GM19395 (cell line): Measurements from ENCODE around the gene ABITRAM.
A peak's percentile ranks its signal among the peaks of the same experiment; 100 is the strongest.
"Not testable (repeated sequence)": the region's sequence is repeated elsewhere in the genome, so short reads cannot be mapped to it uniquely, and the experiment has no call there.

Experiments used
- ATAC-seq: cut with Tn5 transposase; IDR thresholded peaks from one replicate; pipeline ENCODE4 v1.9.1; 2021; ENCODE audit warnings: mild to moderate bottlenecking, moderate library complexity; ENCODE audit not compliant: unreplicated experiment

ABITRAM gene, protein sequence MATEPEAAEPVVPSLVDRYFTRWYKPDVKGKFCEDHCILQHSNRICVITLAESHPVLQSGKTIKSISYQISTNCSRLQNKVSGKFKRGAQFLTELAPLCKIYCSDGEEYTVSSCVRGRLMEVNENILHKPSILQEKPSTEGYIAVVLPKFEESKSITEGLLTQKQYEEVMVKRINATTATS

DNA sequence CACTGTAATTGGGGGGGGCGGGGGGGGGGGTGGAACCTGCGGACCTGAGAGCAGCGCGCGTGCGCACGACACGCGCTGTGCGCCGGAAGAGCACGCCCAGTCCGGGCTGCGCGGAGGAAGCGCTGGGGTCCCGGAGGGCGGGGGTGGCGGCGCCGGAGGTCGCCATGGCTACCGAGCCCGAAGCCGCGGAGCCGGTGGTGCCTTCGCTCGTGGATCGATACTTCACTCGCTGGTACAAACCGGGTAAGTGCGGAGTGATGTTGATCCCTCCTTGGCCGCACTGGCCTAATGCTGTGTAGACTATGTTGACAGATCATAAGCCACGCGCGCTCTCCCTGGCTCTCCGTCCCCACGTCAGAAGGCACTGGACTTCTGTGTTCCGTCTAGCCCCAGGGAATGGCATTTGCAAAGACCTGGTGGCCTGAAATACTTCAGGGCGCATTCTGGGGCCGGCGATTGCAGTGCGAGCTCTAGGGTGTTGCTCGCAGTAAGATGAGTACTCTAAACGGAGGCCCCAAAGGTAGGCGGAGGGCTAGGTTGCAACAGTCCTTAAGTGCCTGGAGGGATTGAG, at the start of gene ABITRAM:
TSS of gene ABITRAM (plus strand) at position 78 of the 571 bp plus-strand sequence. CDS start at position 165, 87 bp downstream.
- peak; percentile 76 for ATAC-seq

DNA sequence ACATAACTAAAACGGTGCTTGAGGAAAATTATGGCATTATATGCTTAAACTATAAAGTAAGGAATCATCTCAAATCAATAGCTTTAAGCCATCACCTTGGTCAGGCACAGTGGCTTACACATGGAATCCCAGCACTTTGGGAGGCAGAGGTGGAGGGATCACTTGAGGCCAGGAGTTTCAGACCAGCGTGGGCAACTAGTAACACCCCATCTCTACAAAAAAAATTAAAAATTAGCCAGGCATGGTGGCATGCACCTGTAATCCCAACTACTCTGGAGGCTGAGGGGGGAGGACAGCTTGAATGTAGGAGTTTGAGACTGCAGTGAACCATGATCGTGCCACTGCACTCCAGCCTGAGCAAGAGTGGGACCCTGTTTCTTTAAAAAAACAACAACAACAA, 49.5 kb upstream of the ABITRAM start:
- no peak for ATAC-seq

DNA sequence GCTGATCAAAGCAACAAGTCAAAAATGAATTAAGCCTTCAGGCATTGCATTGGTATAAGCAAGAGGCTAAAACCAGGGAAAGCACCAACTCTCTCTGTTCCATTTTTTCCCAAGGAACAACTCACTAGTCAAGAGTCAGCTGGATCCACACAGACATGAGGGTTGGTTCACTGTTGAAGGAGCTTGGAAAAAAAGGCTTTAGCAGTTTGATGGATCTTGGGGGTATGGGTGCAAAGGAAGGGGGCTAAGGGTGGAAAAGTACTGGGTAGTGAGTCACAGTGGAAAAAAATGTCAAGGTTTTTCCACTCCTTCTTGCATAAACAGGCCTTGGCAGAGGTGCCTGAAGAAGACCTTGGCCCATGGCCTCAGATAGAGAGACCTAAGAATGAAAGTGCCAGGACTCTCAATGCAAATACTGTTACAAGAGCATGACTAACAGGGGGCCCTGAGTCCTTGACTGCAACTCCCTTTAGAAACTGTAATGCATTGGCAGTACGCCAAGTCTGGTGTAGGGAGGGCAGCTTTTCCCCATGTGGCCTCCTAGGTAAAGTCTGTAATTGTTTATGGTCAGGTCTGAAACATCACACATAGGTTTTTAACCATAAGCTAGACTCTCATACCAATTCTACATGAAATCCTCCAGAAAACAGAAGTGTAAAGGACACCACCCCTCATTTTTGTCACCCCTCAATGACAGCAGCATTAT, 48.4 kb upstream of the ABITRAM start:
- peak; percentile 98 for ATAC-seq

DNA sequence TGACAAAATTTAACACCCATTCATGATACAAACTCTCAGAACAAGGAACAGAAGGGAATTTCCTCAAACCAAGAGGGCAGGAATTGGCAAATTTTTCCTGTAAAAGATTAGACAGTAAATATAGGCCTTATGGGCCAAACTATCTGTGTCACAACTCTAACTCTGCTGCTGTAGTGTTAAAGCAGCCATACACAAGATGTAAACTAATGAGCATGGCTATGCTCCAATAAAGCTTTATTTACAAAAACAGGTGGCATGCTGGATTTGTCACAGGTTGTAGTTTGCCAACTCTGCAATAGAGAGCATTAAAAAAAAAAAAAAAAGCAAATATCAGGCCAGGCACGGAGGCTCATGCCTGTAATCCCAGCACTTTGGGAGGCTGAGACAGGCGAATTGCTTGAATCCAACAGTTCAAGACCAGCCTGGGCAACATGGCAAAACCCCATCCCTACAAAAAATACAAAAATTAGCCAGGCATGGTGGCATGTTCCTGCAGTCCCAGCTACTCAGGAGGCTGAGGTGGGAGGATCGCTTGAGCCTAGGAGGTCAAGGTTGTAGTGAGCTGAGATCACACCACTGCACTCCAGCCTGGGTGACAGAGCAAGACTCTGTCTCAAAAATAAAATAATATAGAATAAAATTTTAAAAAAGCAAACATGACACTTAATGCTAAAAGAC, 47.5 kb upstream of the ABITRAM start:
- ATAC-seq: not testable (repeated sequence)

DNA sequence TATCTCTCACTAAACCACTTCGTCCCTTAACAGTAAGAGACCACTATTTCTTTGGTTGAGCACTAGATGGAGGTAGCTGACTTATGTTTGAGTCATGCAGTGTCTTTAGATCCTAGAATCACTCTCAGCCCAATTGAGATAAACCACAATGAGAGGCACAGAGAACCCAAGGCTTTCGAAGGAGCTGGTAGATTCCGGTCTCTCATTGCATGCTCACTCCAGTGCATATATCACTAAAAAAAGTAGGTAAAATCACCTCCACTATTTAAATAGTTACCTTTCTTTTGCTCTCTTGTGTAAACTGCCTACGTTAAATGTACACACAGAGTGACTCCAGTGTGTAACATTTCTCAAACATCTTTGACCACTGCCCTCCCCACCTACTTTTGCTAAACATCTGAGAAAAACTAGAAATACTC, 44.5 kb upstream of the ABITRAM start:
- no peak for ATAC-seq

DNA sequence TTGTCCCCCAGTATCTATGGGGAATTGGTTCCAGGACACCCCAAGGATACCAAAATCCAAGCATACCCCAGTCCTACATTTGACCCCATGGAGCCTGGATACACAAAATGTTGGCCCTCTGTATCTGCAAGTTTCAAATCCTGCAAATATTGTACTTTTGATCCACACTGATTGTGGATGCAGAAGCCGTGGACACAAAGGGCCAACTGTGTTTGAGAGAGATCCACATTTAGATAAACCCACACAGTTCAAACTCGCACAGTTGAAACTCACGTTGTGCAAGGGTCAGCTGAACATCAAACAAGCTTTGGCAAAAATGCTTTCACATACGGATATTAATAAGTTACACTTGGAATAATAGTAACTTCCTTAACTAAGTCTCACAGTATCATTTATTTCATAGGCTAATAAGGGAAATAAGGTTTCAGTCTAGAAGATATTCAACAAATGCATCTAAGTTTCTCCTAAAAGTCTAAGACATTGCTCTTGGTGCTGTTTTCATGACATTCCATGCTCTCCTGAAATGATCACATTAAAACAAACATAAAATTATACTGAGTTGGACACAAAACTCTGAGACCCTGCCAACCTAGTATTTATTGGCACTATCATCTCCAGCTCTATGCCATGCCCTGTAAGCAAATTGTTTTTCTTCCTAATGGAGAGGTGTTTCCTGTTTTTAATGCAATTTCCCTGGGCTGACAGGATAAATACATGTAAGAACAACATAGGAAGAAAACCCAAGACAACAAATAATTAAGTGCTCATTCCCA, 39.8 kb upstream of the ABITRAM start:
- ATAC-seq: no peak

DNA sequence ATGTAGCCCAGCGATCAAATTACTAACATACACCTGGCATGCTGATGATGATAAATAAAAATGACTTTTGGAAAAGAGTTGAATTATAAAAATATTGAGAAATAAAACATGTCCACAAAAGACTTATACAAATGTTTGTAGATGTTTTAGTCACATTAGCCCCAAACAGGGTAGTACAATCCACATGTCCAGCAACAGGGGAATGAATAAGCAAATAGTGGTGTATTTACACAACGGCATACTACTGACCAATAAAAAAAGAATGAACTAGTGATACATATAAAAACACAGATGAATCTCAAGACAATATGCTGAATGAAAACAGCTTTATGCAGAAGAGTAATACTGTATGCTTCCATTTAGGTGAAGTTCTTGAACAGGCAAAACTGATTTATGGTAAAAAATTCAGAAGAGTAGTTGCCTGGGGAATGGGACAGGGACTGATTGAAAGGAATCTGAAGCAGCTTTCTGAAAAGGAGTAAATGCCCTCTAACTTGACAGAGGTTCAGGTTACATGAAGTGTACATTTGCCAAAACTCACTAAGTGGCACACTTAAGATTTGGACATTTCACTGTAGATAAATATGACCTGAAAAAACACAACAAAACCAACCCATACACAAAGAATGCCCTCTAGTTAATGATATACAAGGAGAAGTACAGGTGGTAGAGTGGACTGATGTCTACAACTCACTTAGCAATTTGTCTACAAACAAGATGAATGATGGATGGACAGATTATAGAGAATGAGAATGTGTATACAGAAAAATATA, 36.7 kb upstream of the ABITRAM start:
- no peak for ATAC-seq

DNA sequence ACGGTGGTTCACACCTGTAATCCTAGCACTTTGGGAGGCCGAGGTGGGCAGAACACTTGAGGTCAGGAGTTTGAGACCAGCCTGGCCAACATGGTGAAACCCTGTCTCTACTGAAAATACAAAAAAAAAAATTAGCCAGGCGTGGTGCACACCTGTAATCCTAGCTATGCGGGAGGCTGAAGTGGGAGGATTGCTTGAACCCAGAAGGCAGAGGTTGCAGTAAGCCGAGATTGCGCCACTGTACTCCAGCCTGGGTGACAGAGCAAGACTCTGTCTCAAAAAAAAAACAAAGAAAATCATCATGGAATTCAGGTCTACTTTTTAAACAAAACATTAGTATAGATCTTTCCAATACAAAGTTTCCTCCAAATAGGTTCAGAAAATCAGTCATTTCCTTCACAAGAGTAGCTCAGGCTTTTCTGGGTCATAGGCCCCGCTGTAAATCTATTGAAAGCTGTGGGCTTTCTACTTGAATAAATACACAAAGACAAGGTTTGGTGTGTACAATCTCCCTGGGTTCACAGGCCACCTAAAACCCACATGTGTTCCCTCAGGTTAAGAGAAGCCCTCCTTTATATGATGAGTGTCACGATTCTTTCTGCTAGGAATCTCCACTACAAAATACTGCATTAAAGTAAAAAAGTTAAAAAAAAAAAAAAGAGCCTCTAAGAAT, 35.0 kb upstream of the ABITRAM start:
- ATAC-seq: not testable (repeated sequence)

DNA sequence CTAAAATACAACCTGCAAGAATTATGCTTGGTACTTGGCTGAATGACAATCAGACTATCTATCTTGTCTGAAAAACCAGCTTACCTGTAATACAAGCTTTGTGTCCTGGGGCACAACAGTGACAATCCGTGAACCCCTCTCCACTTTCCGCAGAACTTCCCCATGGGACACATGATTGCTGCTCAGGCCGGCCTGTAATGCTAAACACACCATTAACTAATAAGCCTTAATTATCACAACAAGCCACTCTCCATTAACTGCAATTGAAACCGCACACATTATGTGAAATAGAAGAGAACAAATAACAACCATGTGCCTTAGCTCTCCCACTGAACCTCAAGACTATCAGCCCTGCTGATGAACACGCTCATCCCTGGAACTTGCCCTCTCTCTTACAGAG, 34.0 kb upstream of the ABITRAM start:
- ATAC-seq: no peak

DNA sequence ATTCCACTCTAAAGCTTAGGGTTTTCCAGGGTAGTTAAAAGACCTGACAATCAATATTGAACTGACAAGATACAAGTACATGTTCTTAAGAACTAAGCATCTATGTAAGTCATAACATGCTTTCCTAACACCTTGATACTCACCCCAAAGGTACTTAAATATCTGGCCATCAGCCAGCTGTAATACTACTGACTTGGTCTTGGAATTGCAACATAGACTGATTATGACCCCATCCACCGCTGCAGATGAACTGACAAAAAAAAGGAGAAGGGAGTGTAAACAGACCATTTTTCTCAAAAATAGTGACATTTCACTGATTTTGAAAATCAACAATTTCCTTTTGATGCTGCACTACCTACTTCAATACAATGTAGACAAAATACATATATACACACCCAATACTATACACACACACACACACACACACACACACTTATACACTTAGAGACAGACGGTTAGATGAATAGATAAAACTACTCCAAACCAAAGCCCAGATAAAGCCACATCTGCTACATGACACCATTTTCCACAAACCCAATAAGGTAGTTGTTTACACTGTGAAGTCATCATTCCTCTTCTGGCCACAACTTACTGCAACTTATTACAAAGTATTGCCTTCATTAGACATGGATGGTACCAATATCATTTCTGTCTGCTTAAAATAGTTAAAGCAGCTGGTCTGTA, 30.6 kb upstream of the ABITRAM start:
- ATAC-seq: no peak

DNA sequence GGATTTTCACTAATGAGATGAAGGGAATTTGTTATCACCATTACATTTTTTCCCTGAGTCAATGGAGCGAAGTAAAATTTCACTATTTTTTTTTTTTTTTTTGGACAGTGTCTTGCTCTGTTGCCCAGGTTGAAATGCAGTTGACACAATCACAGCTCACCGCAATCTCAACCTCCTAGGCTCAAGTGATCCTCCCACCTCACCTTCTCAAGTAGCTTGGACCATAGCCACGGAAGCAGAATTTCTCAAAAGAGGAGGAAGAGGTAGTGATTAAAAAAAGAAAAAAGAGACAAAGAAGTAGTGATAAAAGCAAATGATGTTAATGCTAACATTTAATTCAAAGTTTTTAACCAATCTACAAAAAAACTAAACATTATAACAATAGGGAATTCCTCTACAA, 30.0 kb upstream of the ABITRAM start:
- no peak for ATAC-seq

DNA sequence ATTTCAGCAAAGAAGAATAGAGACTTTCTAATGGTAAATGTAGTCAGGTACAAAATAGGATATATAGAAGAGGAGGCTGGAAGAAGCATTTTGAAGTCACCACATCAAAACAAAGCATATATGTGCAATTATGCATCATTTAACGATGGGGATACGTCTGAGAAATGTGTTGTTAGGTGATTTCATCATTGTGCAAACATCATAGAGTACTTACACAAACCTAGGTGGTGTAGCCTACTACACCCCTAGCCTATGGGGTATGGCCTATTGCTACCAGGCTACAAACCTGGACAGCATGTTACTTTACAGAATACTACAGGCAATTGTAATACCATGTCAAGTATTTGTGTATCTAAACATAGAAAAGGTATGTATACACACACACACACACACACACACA, 28.7 kb upstream of the ABITRAM start:
- no peak for ATAC-seq

DNA sequence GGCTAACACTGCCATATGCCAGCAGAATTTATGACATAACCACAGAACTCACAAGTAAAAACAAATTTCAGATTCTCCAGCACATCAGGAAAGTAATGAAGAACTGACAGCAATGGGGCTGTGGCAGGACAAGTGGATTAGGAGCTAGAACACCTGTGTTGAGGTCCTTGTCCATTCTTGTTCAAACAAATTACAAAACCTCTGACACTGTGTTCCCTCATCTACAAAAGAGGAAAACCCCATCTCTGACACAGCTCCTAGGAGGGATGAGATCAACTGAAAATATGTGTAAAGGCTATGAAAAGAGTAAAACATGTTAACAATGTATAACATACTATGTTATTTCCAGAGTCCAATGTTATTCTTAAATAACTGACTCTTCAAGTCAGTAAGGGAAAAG, 23.8 kb upstream of the ABITRAM start:
- no peak for ATAC-seq

DNA sequence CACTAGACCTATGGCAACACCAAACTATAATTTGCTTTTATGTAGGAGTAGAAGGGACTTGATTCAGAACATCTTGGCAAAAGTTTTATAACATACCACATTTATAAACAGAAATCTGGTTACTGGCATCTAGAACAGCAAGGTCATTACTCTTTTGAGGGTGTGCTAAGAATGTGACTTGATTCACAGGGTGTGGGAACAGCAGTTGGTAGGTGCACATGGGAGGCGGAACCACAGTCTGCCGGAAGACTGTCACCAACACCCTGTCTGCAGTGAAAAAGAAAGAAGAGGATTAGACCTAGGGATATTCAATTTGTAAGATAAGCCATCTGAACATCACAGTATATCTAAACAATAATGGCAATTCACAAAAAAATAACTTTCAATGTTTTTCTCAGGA, 23.3 kb upstream of the ABITRAM start:
- no peak for ATAC-seq

DNA sequence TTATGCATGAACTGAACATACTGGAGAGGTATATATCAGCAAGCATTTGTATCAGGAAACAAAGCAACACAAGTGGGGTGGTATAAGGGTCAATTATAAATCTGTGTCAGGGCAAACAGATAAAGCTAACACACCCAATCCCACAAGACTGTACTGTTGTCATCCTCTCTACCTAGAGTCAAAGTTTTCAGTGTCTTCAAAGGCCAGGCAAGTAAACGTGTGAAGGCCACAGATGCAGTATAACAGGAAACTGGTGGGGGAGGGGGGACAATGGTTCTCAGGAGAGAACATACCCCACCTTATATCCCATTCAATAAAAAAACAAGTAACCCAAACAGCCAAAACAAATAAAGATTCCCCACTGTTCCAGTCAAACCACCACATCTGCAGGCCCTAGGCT, 22.4 kb upstream of the ABITRAM start:
- no peak for ATAC-seq

DNA sequence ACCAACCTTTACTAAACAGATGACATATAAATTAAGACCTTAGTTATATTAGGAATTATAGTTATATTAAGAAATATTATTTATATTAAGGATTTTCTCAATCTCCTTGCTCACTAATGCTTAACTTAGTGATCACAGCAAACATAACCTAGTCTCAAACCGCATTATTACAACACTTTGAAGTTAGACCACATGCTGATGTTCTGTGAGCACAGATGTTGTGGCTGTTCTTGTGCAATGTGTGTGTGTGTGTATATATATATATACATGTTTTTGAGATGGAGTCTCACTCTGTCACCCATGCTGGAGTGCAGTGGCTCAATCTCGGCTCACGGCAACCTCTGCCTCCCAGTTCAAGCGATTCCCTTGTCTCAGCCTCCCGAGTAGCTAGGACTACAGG, 20.8 kb upstream of the ABITRAM start:
- no peak for ATAC-seq

DNA sequence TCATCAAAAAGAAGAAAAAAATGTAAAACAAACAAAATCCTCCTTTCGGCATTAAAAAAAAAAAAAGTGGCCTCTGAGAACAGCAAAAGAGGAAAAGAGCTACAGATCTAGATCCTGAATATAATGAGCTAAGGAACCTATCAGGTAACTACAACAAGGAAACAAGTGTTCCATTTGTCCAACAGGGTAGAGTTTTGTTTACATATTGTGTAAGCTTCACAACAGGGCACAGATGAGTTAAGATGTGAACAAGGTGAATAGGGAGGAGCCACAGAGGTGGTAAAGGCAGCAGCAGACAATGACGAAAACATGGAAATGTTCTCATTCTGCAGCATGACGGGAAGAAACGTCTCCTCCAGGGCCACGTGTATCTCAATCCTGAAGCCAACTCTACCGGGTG, 14.7 kb upstream of the ABITRAM start:
- ATAC-seq: no peak

DNA sequence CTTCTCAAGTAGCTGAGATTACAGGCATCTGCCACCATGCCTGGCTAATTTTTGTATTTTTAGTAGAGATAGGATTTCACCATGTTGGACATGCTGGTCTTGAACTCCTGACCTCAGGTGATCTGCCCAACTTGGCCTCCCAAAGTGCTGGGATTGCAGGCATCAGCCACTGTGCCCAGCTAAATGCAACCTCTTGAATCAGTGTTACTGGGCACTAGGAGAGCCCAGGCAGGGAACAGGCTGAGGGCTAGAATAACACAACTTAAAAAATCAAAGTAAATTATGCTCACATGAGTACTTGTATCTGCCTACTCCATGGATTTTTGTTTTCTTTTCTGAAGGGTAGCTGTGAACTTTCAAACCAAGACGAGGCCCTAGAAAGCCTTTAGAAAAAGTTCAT, 13.8 kb upstream of the ABITRAM start:
- not testable (repeated sequence) for ATAC-seq

DNA sequence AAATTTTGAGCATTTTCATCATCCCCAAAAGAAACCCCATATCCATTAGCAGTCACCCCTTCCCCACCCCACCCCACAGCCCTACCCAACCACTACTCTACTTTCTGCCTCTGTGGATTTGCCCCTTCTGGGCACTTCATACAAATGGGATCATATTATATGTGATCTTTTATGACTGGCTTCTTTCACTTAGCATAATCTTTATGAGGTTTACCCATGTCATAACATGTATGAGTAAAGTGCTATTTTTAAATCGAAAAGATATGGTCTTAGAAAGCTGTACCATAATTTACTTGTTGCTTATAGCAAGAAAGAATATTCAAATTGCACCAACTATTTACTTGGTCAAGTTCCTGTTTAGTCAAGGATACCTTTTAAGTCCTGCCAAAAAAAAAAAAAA, 13.0 kb upstream of the ABITRAM start:
- no peak for ATAC-seq
